Nephron (organoid): ENCODE data around the gene MACROD2.
A peak's percentile ranks its signal among the peaks of the same experiment; 100 is the strongest.
"Not testable (repeated sequence)": the region's sequence is repeated elsewhere in the genome, so short reads cannot be mapped to it uniquely, and the experiment has no call there.

Experiments
- H3K27ac Mint-ChIP-seq, 3 experiments: 2 replicates each; pipeline ENCODE4 v1.8.0; 2020; ENCODE audit warnings: mixed read lengths in 3 of 3, mild to moderate bottlenecking in 2 of 3, moderate library complexity in 1 of 3
- H3K27me3 Mint-ChIP-seq: 2 replicates; pipeline ENCODE4 v1.8.0; 2021; ENCODE audit warnings: low read depth, mild to moderate bottlenecking, moderate library complexity, mixed read lengths
- H3K36me3 Mint-ChIP-seq: 2 replicates; pipeline ENCODE4 v1.8.0; 2020; ENCODE audit warnings: low read depth, mixed read lengths
- H3K4me1 Mint-ChIP-seq: 2 replicates; pipeline ENCODE4 v1.8.0; 2020; ENCODE audit warnings: mixed read lengths
- H3K4me3 Mint-ChIP-seq, 3 experiments: 2 replicates each; pipeline ENCODE4 v1.8.0; 2020; ENCODE audit warnings: mild to moderate bottlenecking in 3 of 3, mixed read lengths in 3 of 3, moderate library complexity in 2 of 3
- H3K9me3 Mint-ChIP-seq: 2 replicates; pipeline ENCODE4 v1.8.0; 2020; ENCODE audit warnings: mixed read lengths
- CTCF ChIP-seq, 3 experiments: fragments of 200-600 bp; sonication (generic); IDR thresholded peaks; one replicate each; pipeline ENCODE4 v1.5.0; 2021; ENCODE audit warnings: antibody characterized with exemption in 3 of 3; ENCODE audit not compliant: unreplicated experiment in 3 of 3

The MACROD2 gene

GRCh38 chr20:15528391-15529111, 1533.2 kb downstream of the MACROD2 start:
- no peak for TF ChIP-seq CTCF (IDR thresholded peaks at IDR 0.05; ENCODE audit: unreplicated experiment in 3 of 3)
- H3K4me3 Mint-ChIP-seq: no peak overlapping the region
- no peak overlapping the region for H3K27ac Mint-ChIP-seq
- H3K9me3 Mint-ChIP-seq: peaks cover 2% of the 10 kb centered on the region
- H3K4me1 Mint-ChIP-seq: no peaks in the 10 kb centered on the region
- H3K27me3 Mint-ChIP-seq: no peaks in the 10 kb centered on the region
- no peaks in the 10 kb centered on the region for H3K36me3 Mint-ChIP-seq

DNA sequence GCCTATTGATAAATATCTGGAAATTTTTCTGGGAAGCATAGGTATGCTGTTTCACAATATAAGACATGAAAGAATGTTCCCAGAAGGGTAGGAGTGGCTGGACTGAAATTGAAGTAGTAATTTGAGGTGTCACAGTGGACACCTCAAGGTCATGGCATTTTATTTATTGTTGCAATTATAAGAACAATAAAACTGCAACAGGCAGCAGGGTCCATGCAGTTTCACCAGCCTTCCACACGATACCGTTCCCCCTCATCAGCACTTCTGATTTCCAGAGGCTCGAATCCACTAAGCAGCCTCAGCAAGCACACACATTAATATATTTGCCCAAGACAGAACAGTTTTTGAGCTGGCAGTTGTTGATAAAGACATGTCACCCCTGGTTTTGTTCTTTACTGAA, 1540.5 kb downstream of the MACROD2 start:
- Mint-ChIP-seq H3K4me3 (no peak overlapping the region), H3K36me3 (no peaks in the 10 kb centered on the region), H3K4me1 (no peaks in the 10 kb centered on the region), H3K27me3 (no peaks in the 10 kb centered on the region), H3K27ac (no peak overlapping the region), H3K9me3 (peaks cover 4% of the 10 kb centered on the region)
- no peak for TF ChIP-seq CTCF (IDR thresholded peaks at IDR 0.05; ENCODE audit: unreplicated experiment in 3 of 3)

GRCh38 chr20:15537200-15537599, 1541.9 kb downstream of the MACROD2 start:
- H3K36me3 Mint-ChIP-seq, H3K9me3 Mint-ChIP-seq, H3K4me3 Mint-ChIP-seq, H3K27me3 Mint-ChIP-seq, H3K4me1 Mint-ChIP-seq, H3K27ac Mint-ChIP-seq: not testable (repeated sequence)

- peaks cover 7% of the 10 kb centered on the region for H3K9me3 Mint-ChIP-seq
- H3K36me3 Mint-ChIP-seq: no peaks in the 10 kb centered on the region
- no peak for TF ChIP-seq CTCF (IDR thresholded peaks at IDR 0.05; ENCODE audit: unreplicated experiment in 3 of 3)
- no peak overlapping the region for H3K27ac Mint-ChIP-seq
- H3K4me1 Mint-ChIP-seq: peaks cover 29% of the 10 kb centered on the region
- H3K4me3 Mint-ChIP-seq: no peak overlapping the region
- no peaks in the 10 kb centered on the region for H3K27me3 Mint-ChIP-seq
These were observed 1547.3 kb downstream of the MACROD2 start for GRCh38 chr20:15542655-15543054.

DNA sequence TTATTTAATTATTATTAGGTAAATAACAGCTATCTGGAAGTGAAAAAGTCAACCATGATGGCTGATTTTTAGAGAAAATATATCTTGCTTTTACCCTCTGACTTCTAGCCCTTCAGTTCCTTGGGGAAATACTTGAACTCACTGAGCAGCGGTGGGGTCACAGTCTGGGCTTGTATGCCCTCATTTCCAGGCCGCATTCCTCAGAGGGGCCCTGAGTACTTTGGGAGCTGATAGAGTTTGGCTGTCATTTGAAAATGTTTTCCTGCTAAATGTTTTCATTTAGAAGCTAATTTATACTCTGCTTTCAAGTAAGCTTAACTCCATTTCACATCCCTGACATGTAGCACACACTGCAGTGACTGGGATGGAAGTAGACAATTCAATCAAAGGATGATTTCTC, 1549.4 kb downstream of the MACROD2 start:
- H3K27me3 Mint-ChIP-seq: no peaks in the 10 kb centered on the region
- H3K27ac Mint-ChIP-seq: peak overlapping the region; percentile 37 to 85 (median 63)
- peaks cover 35% of the 10 kb centered on the region for H3K4me1 Mint-ChIP-seq
- no peak for TF ChIP-seq CTCF (IDR thresholded peaks at IDR 0.05; ENCODE audit: unreplicated experiment in 3 of 3)
- peaks cover 7% of the 10 kb centered on the region for H3K9me3 Mint-ChIP-seq
- H3K36me3 Mint-ChIP-seq: no peaks in the 10 kb centered on the region
- no peak overlapping the region for H3K4me3 Mint-ChIP-seq

DNA sequence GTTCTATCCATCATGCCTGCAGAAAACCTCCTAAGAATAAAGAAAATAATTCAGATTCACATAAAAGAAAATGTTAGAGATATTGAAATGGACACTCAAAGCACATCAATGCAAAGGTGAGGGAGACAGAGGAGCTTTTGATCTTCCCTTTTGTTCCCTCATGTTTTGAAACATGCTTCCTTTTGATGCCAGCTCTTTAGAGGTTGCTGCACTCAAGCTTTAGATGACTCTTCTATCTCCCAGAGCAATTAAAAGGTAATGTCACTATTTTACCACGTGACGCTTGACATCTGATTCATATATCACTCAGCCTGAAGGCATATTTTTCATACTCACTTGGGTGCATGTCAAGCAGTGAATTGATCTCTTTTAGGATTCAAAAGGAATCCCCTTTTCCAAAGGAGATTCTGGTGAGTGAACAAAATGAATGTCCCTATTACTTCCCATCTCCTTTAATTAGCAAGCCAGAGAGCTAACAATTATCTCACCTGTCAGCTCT, 1551.3 kb downstream of the MACROD2 start:
- no peak overlapping the region for H3K4me3 Mint-ChIP-seq

More for the DNA sequence above, 1551.3 kb downstream of the MACROD2 start:
- Mint-ChIP-seq H3K36me3 (no peaks in the 10 kb centered on the region), H3K9me3 (peaks cover 3% of the 10 kb centered on the region), H3K27ac (peak overlapping the region in 1 of 3 experiments; percentile 40), H3K27me3 (no peaks in the 10 kb centered on the region), H3K4me1 (peaks cover 35% of the 10 kb centered on the region)
- no peak for TF ChIP-seq CTCF (IDR thresholded peaks at IDR 0.05; ENCODE audit: unreplicated experiment in 3 of 3)
